Tibial nerve (tissue), 4 donors: ENCODE results near the gene CD82.

ENCODE experiments used
- EP300 ChIP-seq, 2 donors: sonication (generic); formaldehyde crosslinking; IDR thresholded peaks; one replicate each; pipeline ENCODE4 v1.6.1; 2017; ENCODE audit warnings: antibody characterized with exemption in 2 of 2, mild to moderate bottlenecking in 1 of 2
- POLR2A ChIP-seq, 2 donors: fragments of 450-650 bp; IDR thresholded peaks; one replicate each; pipeline ENCODE4 v1.6.1; 2017; ENCODE audit warnings: antibody characterized with exemption in 2 of 2, mild to moderate bottlenecking in 2 of 2, moderate library complexity in 2 of 2
- TF ChIP-seq, protein P1 (sequence below), 5 experiments: fragments of 200-600 bp in 3 of 5; fragments of 450-650 bp in 2 of 5; sonication (generic) in 3 of 5; IDR thresholded peaks; one replicate each; pipeline ENCODE4 v1.5.1; 2016 to 2019; ENCODE audit warnings: antibody characterized with exemption in 5 of 5, mild to moderate bottlenecking in 3 of 5, moderate library complexity in 2 of 5

GRCh38 chr11:44528103-44528502 lies 37.4 kb upstream of the CD82 start:
- TF ChIP-seq, protein P1, sequence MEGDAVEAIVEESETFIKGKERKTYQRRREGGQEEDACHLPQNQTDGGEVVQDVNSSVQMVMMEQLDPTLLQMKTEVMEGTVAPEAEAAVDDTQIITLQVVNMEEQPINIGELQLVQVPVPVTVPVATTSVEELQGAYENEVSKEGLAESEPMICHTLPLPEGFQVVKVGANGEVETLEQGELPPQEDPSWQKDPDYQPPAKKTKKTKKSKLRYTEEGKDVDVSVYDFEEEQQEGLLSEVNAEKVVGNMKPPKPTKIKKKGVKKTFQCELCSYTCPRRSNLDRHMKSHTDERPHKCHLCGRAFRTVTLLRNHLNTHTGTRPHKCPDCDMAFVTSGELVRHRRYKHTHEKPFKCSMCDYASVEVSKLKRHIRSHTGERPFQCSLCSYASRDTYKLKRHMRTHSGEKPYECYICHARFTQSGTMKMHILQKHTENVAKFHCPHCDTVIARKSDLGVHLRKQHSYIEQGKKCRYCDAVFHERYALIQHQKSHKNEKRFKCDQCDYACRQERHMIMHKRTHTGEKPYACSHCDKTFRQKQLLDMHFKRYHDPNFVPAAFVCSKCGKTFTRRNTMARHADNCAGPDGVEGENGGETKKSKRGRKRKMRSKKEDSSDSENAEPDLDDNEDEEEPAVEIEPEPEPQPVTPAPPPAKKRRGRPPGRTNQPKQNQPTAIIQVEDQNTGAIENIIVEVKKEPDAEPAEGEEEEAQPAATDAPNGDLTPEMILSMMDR (IDR thresholded peaks at IDR 0.05): no peak
- TF ChIP-seq EP300 (IDR thresholded peaks at IDR 0.05): no peak
- TF ChIP-seq POLR2A (IDR thresholded peaks at IDR 0.05): no peak
